ENCODE results near the gene CDH1. TPM values are rescaled to one million over a fixed set of nuclear protein-coding genes. Genes with fewer than 3 reads are reported as not detected.
"Not testable (repeated sequence)": the region's sequence is repeated elsewhere in the genome, so short reads cannot be mapped to it uniquely, and the experiment has no call there.

The CDH1 gene
- total RNA-seq, 1 donor from 2014 or later: 0.17 TPM

DNA sequence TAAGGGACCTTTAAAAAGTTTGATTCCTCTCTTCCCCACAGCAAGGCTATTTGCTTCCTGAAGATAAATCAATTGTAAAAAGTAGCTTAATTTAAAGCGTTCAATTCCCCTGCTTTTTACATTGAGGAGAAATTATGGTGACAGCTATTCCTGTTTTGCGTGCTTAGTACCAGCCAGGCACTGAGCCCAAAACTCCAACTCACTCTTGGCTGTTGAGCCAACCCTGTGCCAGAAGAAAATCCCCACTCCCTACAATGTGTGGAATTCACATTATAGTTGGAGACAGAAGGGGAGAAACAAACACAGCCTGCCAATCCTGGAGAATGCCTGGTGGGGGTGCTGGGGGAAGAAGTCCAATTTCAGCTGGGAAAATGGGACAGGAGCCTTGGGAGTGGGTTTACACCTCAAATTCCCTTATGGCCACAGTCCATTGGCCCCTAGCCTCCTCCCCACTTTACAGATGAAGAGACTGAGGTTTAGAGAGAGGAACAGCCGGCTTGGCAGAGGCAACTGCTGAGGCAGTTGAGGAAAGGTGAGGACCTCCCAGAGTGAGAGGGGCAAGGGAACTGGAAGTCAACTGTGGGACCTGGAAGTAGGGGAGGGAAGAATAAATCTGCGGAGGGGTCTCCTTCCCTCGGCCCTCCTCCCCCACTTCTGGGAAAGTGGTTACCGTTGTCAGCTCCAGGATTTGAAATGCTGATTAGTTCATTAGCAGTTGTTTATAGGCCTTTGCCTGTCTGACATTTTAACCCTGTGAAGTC lies 26.1 kb downstream of the CDH1 start:
- DNase-seq: no peak

DNA sequence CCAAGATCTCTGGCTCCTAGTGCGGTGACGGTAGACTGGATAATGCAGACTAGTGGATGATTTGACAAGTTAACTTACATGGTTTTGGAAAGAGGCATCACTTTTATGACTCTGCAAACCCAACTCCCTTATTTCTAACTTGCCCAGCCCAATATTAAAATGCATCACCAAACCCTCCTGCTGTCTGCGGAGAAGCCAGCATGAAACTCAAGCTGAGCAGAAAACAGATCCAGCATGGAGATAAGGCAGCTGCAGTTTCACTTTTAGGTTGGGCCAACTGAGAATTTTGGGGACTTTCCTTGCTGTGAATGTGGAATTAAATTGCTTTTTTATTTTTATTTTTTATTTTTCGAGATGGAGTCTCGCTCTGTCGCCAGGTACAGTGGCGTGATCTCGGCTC lies 27.8 kb downstream of the CDH1 start:
- no peak for DNase-seq

DNA sequence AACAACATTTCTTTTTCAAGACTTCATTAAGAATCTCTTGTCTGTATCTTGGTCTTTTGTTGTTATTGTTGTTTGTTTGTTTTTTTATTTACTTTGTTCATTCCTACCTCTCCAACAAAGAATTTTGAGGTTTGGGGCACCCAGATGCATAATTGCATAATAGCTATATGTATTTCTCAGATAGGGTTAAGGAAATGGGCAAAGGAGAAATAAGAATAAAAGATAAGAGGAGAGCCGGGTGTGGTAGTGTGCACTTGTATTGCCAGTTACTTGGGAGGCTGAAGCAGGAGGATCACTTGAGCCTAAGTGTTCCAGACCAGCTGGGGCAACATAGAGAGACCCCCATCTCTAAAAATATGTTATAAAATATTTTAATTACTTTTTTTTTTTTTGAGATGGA lies 30.5 kb downstream of the CDH1 start:
- DNase-seq: no peak

DNA sequence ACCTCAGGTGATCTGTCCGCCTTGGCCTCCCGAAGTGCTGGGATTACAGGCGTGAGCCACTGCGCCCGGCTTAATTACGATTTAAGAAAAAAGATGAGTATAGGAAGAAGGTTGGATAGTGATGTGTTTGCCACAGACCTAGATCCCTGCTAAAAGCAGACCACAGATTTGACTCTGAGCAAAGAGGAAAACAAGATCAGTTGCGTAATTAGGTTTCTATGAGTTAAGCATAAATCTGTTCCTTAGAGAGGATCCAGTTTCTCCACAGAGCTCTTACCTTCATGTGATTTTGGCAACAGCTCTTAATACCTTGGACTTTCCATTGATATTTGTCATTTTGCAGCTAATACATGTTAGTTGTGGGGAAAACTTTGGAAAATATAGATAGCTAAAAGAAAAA lies 31.1 kb downstream of the CDH1 start:
- no peak for DNase-seq

DNA sequence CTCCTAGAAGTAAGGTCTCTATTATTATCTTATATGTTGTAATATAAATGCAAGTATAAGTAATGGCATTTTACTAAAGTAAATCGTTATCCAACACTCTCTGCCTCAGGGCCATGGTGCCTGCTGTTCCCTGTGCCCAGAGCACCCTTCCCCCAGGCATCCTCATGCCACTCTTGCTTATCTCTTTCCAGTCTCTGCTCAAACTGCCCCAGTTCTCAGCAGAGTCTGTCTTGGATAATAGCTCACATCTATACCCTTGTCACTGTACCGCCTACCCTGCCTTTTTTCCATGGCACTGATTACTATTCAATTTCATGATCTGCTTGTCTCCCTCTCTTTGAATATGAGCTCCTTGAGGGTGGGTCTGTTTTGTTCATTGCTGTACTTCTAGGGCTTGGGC lies 31.7 kb downstream of the CDH1 start:
- no peak for DNase-seq

DNA sequence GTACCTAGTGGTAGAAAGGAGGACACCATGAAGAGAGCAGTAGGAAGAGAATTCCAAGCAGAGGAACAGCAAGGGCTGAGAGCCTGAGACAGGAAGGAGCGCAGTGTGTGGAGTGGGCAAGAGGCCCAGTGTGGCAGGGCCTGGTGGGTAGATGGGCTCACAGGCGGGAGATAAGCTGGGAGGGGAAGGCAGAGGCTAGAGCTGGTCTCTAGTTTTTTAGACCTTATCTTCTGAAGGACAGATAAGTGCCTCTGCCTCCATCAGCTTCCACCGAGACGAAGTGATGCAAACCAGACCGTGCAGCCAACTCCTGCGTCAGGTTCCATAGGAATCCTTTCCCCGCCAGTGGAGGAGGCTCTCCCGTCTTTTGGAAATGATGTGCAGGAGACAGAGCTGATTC lies 33.6 kb downstream of the CDH1 start:
- DNase-seq: no peak

DNA sequence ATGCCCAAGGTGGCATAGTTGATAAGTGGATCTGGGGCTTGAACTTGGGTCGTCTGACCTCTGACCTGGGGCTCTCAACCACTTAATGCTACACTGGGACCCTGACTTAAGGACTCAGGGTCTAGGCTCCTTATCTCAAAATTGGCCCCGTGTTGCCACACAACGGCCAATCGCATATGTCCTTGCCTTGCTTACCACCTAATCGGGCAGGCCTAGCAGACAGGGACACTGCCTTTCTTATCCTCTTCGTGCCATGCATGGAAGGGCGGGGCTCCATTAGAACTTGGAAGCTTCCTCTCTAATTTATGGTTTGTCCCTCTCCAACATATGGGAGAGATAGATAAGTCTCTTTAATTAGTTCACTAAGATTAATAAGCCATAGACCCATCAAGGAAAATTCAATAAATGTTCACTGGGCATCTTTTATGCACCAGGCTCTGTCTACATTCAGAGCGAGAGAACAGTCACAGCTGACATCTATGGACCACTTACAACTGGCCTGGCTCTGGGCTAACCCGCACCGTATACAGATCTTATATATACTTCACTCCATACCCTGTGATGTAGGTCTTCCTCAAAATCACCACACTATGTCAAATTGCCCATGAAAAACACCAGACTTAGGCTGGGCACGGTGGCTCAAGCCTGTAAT lies 35.1 kb downstream of the CDH1 start:
- no peak for DNase-seq

GRCh38 chr16:68772871-68773270 lies 35.8 kb downstream of the CDH1 start:
- no peak for DNase-seq

GRCh38 chr16:68774982-68775634 lies 38.0 kb downstream of the CDH1 start:
- DNase-seq: no peak

GRCh38 chr16:68776821-68777485 lies 39.9 kb downstream of the CDH1 start:
- DNase-seq: no peak

GRCh38 chr16:68778551-68779231 lies 41.6 kb downstream of the CDH1 start:
- DNase-seq: no peak

DNA sequence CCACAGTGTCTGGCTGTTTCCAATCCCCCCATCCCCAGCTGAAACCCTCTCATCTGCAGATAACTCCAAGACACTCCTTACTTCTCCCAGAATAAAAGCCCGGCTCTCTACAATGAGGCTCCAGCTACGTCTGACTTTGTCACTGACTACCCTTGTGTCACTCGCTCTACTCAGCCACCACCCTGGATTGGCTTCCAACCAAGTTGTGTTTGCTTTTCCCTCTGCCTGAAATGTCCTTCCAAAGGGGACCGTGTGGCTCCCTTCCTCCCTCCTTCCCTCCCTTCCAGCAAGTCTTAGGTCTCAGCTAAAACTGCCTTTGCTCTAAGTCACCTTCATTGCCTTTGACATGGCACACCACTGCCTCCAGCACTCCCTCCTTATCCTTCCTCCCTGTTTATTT lies 42.8 kb downstream of the CDH1 start:
- DNase-seq: no peak

- DNase-seq: no peak
Observed at GRCh38 chr16:68781784-68782183, 44.7 kb downstream of the CDH1 start.

GRCh38 chr16:68782198-68783174 lies 45.4 kb downstream of the CDH1 start:
- no peak for DNase-seq

GRCh38 chr16:68784226-68784625 lies 47.1 kb downstream of the CDH1 start:
- DNase-seq: no peak

GRCh38 chr16:68784721-68785120 lies 47.6 kb downstream of the CDH1 start:
- DNase-seq: no peak

DNA sequence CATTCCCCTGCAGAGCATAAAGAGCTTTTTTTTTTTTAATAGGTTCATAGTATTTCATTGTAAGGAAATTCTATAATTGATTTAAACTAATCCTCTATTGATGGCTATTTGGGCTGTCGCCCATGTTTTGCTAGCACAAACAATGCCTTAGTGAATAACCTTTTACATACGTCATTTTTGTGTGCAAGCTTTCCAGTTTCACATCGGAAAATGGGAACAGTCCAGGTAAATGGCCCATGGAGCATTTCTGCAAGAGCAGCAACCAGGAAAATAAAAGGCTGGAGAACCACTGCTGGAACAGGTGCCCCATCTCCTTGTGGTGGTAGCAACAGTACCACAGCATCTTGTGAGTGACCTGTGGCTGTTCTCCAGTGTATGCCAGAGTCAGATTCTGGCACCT lies 48.6 kb downstream of the CDH1 start:
- DNase-seq: no peak

GRCh38 chr16:68786685-68787418 lies 49.8 kb downstream of the CDH1 start:
- no peak for DNase-seq

GRCh38 chr16:68787419-68787807 lies 50.3 kb downstream of the CDH1 start:
- not testable (repeated sequence) for DNase-seq

- no peak for DNase-seq
Observed at GRCh38 chr16:68790130-68790761, 53.2 kb downstream of the CDH1 start.

All from dermis blood vessel endothelial cell (primary cell).